K562 (cell line): Measurements from ENCODE around the gene SP100. TPM values are rescaled to one million over a fixed set of nuclear protein-coding genes. Genes with fewer than 3 reads are reported as not detected.

Source experiments
- ATAC-seq: fragments of 200-7000 bp; cut with Tn5 transposase; 3 replicates; pipeline ENCODE4 v1.9.1; 2020; ENCODE audit warnings: moderate library complexity
- BruUV-seq: library from RNA; stranded (reverse); fragments of 400-500 nt; replicated peaks from 2 replicates; lab custom pipeline; 2021; lab: Mats Ljungman, UMichigan
- CTCF ChIA-PET: fragments of 300-600 bp; formaldehyde crosslinking; extraction: SDS; loops from one replicate; lab custom pipeline; 2021; ENCODE audit warnings: low intra/inter-chr PET ratio; lab: Yijun Ruan, JAX
- POLR2A ChIA-PET: fragments of 300-600, 350-650 bp; sonication (Branson Sonifier 250); formaldehyde crosslinking; extraction: SDS; loops from one replicate; lab custom pipeline; 2021; ENCODE audit warnings: antibody characterized with exemption, inconsistent platforms; lab: Yijun Ruan, JAX
- DNase-seq, 4 experiments: peaks; one replicate each; pipeline versions ENCODE4 v3.0.0 to v3.0.0-alpha.2; 2011 to 2018; ENCODE audit warnings: low spot score in 3 of 4, mixed read lengths in 3 of 4; ENCODE audit errors: extremely low read depth in 1 of 4
- FAIRE-seq: peaks from 2 replicates; lab custom pipeline; 2011; peaks lifted over from hg19 to GRCh38; lab: Jason Lieb, UNC
- H2AFZ ChIP-seq: 2 replicates; pipeline ENCODE4 v1.6.0; 2011; ENCODE audit warnings: low read depth, low read length, control low read depth, inconsistent platforms
- H3K27ac ChIP-seq: fragments of 200-600 bp; 3 replicates; pipeline ENCODE4 v1.8.0; 2011; ENCODE audit warnings: low read depth, mild to moderate bottlenecking, control low read depth, inconsistent platforms, low read length, moderate library complexity, mixed read lengths; ENCODE audit errors: extremely low read depth
- H3K27me3 ChIP-seq, 2 experiments: fragments of 300-600 bp in 1 of 2; 2 replicates in 1 of 2; 3 replicates in 1 of 2; pipeline versions ENCODE4 v1.6.0 to v1.8.0; 2011; ENCODE audit warnings: inconsistent platforms in 2 of 2, low read length in 2 of 2, mild to moderate bottlenecking in 1 of 2, mixed read lengths in 1 of 2, moderate library complexity in 1 of 2; ENCODE audit not compliant: control insufficient read depth in 2 of 2, insufficient read depth in 2 of 2
- H3K36me3 ChIP-seq: fragments of 300-600 bp; 3 replicates; pipeline ENCODE4 v1.8.0; 2011; ENCODE audit warnings: mild to moderate bottlenecking, low read length, inconsistent platforms; ENCODE audit not compliant: control insufficient read depth, insufficient read depth
- H3K4me1 ChIP-seq, 2 experiments: fragments of 200-600 bp in 1 of 2; replicated peaks in 1 of 2; 2 replicates in 1 of 2; 3 replicates in 1 of 2; pipeline versions ENCODE4 v1.5.1 to v1.8.0; 2011; ENCODE audit warnings: inconsistent platforms in 2 of 2, low read length in 2 of 2, mild to moderate bottlenecking in 1 of 2, mixed read lengths in 1 of 2, moderate library complexity in 1 of 2; ENCODE audit not compliant: control insufficient read depth in 2 of 2, insufficient read depth in 2 of 2
- H3K4me2 ChIP-seq: 2 replicates; pipeline ENCODE4 v1.6.1; 2011; ENCODE audit warnings: low read length, control low read depth, inconsistent platforms, mixed read lengths; ENCODE audit not compliant: insufficient read depth
- H3K4me3 ChIP-seq: fragments of 200-600 bp; sonication (generic), shearing (Covaris generic); 2 replicates; pipeline ENCODE4 v1.5.1; 2016; ENCODE audit warnings: control low read depth, inconsistent platforms
- H3K79me2 ChIP-seq: fragments of 200-600 bp; 3 replicates; pipeline ENCODE4 v1.8.0; 2011; ENCODE audit warnings: low read length, inconsistent platforms; ENCODE audit not compliant: control insufficient read depth, insufficient read depth
- H3K9ac ChIP-seq, 2 experiments: 2 replicates each; pipeline versions ENCODE4 v1.6.0 to v1.6.1; 2011; ENCODE audit warnings: low read depth in 2 of 2, low read length in 2 of 2, control low read depth in 1 of 2, inconsistent platforms in 1 of 2, mild to moderate bottlenecking in 1 of 2, mixed read lengths in 1 of 2; ENCODE audit not compliant: insufficient read depth in 1 of 2
- H3K9me1 ChIP-seq: one replicate; pipeline ENCODE4 v1.6.0; 2011; ENCODE audit warnings: inconsistent platforms, mild to moderate bottlenecking, low read length, moderate library complexity; ENCODE audit not compliant: control insufficient read depth, insufficient read depth
- H3K9me3 ChIP-seq: replicated peaks from 2 replicates; pipeline ENCODE4 v1.5.1; 2011; ENCODE audit warnings: low read depth, low read length, inconsistent platforms; ENCODE audit not compliant: control insufficient read depth, insufficient read depth
- H4K20me1 ChIP-seq: replicated peaks from 2 replicates; pipeline ENCODE4 v1.6.1; 2011; ENCODE audit warnings: low read length, inconsistent platforms, mixed read lengths; ENCODE audit not compliant: control insufficient read depth, insufficient read depth
- NRF1 ChIP-seq, 2 experiments: fragments of 450-650 bp; IDR thresholded peaks in 1 of 2; conservative IDR thresholded peaks in 1 of 2; 2 replicates each; pipeline ENCODE4 v1.6.1; 2014; ENCODE audit warnings: mild to moderate bottlenecking in 2 of 2
- PBX2 ChIP-seq, 2 experiments: IDR thresholded peaks in 1 of 2; conservative IDR thresholded peaks in 1 of 2; 2 replicates each; pipeline ENCODE4 v1.6.1; 2016; ENCODE audit warnings: low read depth in 2 of 2, mild to moderate bottlenecking in 1 of 2, missing compliant biosample characterization in 1 of 2, missing genetic modification characterization in 1 of 2, moderate library complexity in 1 of 2
- ZNF140 ChIP-seq: fragments of 250-450 bp; sonication (Bioruptor Pico); IDR thresholded peaks from 2 replicates; pipeline ENCODE4 v1.8.0; 2021; ENCODE audit warnings: moderate library complexity, mild to moderate bottlenecking, inconsistent platforms
- ZNF395 ChIP-seq: fragments of 200-800 bp; sonication (Bioruptor generic); IDR thresholded peaks from 2 replicates; pipeline ENCODE4 v1.6.1; 2017; ENCODE audit warnings: missing genetic modification characterization, missing compliant biosample characterization
- WGBS: fragments of 100-300 bp; shearing (Covaris generic); methylation state at CpG from one replicate; pipeline ENCODE4 v1.1.6; 2016; ENCODE audit warnings: low coverage, mixed read lengths; ENCODE audit not compliant: insufficient coverage; ENCODE audit errors: missing lambda C conversion rate; 5-methylcytosine and 5-hydroxymethylcytosine counted together
- in situ Hi-C: fragments of 300-500 bp; cut with MboI; formaldehyde crosslinking; loops from 4 replicates; pipeline ENCODE4 v1.15.0; 2018; ENCODE audit warnings: inconsistent platforms, mixed read lengths
- intact Hi-C: fragments of 100-400 bp; cut with micrococcal nuclease; formaldehyde crosslinking; loops from 2 replicates; pipeline ENCODE4 v1.14.2; 2022
- polyA plus RNA-seq, 8 experiments: library from polyadenylated mRNA; depleted of rRNA in 4 of 8; stranded (reverse) in 5 of 8; unstranded in 3 of 8; fragments of >200 nt; fragmentation: Nextera tagmentation in 2 of 8; fragmentation: Illumina TruSeq in 1 of 8; extraction: Ambion mirVana in 2 of 8; extraction: Trizol in 1 of 8; gene quantifications; 2 replicates each; pipeline versions ENCODE4 v1.2.1 to v1.2.3, GENCODE V29; 2011 to 2014; ENCODE audit warnings: inconsistent platforms in 1 of 8, missing spikeins in 1 of 8
- total RNA-seq, 7 experiments: library from RNA; depleted of rRNA in 6 of 7; stranded (reverse); fragments of >200 nt in 6 of 7; fragmentation: Illumina TruSeq in 2 of 7; extraction: Trizol in 2 of 7; gene quantifications; 2 replicates each; pipeline versions ENCODE4 v1.2.1 to v1.2.3, GENCODE V29; 2011 to 2021; ENCODE audit warnings: low replicate concordance in 1 of 7
- TF ChIP-seq, protein P1 (sequence below): sonication (generic); formaldehyde crosslinking; IDR thresholded peaks from 2 replicates; pipeline ENCODE4 v1.8.1; 2023; ENCODE audit warnings: mild to moderate bottlenecking, missing genetic modification reagents, moderate library complexity
- TF ChIP-seq, protein P2 (sequence below): fragments of 450-650 bp; IDR thresholded peaks from 2 replicates; pipeline ENCODE4 v1.6.1; 2016; ENCODE audit warnings: mild to moderate bottlenecking

SP100 gene
- total and polyA plus RNA-seq, 9 of the 15 experiments (the other 6 are each of a cell fraction or from before 2014, with no cell fraction given): 19.2 to 39.2 (median 34.6) TPM

DNA sequence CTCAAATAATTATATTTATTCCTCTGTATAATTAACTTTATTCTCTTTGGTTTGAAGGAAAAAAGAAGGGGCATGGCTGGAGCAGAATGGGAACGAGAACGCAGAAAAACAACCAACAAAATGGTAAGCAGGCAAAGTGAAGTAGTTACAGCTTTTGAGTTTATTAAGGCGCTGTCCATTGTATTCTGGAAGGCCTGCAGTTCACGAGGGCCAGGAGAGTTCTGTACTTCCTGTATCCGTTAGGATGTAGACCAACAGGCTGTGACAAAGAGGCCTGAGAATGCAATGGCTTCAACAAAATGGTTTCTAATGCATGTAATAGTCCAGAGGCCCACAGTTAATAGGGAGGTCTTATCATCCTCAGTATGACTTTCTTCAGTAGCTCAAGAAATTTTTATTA lies 32.5 kb upstream of the SP100 start (continued):
- TF ChIP-seq PBX2 (CRISPR knock-in tag; IDR thresholded peaks at IDR 0.05; ENCODE audit: low read depth): no peak
- TF ChIP-seq PBX2 (tag; conservative IDR thresholded peaks at IDR 0.05; ENCODE audit: low read depth): no peak
- TF ChIP-seq, all 486 proteins: peak for 0

- no peak for FAIRE-seq
- Histone ChIP-seq H3K4me2 (no peak overlapping the region), H3K9me3 (no peaks in the 10 kb centered on the region), H3K9ac (no peak overlapping the region), H3K9me1 (no peaks in the 10 kb centered on the region), H4K20me1 (no peaks in the 10 kb centered on the region), H3K36me3 (0 out of 3 replicates have a peak, but pooled peaks cover 2% of the 10 kb centered on the region), H3K27ac (no peak overlapping the region), H3K4me3 (no peak overlapping the region), H3K79me2 (no peaks in the 10 kb centered on the region), H3K4me1 (no peaks in the 10 kb centered on the region), H2AFZ (no peak overlapping the region), H3K27me3 (no peaks in the 10 kb centered on the region)
- BruUV-seq: no TSS peak
- DNase-seq: no peak
- ChIA-PET POLR2A (no interaction called here), CTCF (no interaction called here)
- 82% methylated on average over 5 of the region's 6 CpGs for WGBS
- in situ Hi-C loops: no loop called here
- ATAC-seq: no peak
- intact Hi-C loops: no loop called here
- no peak for TF ChIP-seq ZNF395 (CRISPR knock-in tag)
- TF ChIP-seq, protein P1, sequence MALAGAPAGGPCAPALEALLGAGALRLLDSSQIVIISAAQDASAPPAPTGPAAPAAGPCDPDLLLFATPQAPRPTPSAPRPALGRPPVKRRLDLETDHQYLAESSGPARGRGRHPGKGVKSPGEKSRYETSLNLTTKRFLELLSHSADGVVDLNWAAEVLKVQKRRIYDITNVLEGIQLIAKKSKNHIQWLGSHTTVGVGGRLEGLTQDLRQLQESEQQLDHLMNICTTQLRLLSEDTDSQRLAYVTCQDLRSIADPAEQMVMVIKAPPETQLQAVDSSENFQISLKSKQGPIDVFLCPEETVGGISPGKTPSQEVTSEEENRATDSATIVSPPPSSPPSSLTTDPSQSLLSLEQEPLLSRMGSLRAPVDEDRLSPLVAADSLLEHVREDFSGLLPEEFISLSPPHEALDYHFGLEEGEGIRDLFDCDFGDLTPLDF: no peak
- TF ChIP-seq, protein P2, sequence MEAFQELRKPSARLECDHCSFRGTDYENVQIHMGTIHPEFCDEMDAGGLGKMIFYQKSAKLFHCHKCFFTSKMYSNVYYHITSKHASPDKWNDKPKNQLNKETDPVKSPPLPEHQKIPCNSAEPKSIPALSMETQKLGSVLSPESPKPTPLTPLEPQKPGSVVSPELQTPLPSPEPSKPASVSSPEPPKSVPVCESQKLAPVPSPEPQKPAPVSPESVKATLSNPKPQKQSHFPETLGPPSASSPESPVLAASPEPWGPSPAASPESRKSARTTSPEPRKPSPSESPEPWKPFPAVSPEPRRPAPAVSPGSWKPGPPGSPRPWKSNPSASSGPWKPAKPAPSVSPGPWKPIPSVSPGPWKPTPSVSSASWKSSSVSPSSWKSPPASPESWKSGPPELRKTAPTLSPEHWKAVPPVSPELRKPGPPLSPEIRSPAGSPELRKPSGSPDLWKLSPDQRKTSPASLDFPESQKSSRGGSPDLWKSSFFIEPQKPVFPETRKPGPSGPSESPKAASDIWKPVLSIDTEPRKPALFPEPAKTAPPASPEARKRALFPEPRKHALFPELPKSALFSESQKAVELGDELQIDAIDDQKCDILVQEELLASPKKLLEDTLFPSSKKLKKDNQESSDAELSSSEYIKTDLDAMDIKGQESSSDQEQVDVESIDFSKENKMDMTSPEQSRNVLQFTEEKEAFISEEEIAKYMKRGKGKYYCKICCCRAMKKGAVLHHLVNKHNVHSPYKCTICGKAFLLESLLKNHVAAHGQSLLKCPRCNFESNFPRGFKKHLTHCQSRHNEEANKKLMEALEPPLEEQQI: no peak
- TF ChIP-seq ZNF140 (CRISPR knock-in tag): no peak
- TF ChIP-seq NRF1 (conservative IDR thresholded peaks at IDR 0.05 in 1 of 2, IDR thresholded peaks at IDR 0.05 in 1 of 2): no peak
Observed at GRCh38 chr2:230384986-230385385, 31.0 kb upstream of the SP100 start.
